ELR (cell line): ENCODE results near the gene HNF1A.

Source experiments
- DNase-seq: peaks from one replicate; pipeline ENCODE4 v3.0.0-alpha.2; 2015; ENCODE audit warnings: low read depth

HNF1A gene

DNA sequence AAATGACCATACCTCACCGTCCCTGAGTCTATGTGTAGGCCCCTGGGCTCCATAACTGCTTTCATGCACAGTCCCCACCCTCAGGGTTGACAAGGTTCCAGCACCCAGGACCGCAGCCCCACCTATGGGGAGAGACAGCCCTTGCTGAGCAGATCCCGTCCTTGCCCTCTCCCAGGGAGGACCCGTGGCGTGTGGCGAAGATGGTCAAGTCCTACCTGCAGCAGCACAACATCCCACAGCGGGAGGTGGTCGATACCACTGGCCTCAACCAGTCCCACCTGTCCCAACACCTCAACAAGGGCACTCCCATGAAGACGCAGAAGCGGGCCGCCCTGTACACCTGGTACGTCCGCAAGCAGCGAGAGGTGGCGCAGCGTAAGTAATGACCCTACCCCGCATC, 10.3 kb downstream of the HNF1A start:
- DNase-seq, result no peak

DNA sequence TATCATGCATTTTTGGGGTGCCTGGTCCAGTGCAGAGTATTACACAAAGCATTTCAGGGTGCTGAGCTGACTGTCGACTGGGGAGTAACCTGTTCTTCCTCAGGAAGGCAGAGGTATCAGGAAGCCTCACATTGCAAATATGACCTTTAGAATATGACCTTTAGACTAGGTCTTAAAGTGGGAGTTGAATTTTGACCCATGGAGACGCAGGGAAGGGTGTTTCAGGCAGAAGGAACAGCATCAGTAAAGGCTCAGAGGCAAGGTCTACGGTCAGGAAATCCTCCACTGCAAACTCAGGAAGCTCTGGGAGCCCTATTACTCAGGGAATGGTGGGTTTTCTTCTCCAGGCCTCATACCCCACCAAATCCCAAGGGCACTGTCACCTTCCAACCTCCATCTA, 11.3 kb downstream of the HNF1A start:
- DNase-seq, result no peak

GRCh38 chr12:120990487-120991055, 12.2 kb downstream of the HNF1A start:
- DNase-seq, result no peak

DNA sequence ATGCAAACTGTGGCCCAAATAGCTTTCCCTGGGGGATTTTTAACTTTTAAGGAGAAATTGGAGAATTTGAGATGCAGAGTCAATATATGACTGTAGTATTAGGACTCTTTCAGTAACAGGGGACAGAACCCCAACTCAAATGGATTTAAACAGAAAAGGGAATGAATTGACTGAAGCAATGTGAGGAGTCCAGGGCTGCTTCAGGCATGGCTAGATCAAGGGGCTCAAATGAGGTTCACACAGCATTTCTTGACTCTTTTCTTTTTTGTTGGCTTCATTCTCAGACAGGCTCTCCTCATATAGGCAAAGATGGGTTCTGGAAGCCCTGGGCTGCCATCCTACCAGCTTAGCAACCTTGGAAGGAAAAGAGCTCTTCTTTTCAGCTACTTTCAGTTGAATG, 13.6 kb downstream of the HNF1A start:
- DNase-seq, result no peak

- no peak for DNase-seq
Observed at GRCh38 chr12:120992989-120993388, 14.6 kb downstream of the HNF1A start.

DNA sequence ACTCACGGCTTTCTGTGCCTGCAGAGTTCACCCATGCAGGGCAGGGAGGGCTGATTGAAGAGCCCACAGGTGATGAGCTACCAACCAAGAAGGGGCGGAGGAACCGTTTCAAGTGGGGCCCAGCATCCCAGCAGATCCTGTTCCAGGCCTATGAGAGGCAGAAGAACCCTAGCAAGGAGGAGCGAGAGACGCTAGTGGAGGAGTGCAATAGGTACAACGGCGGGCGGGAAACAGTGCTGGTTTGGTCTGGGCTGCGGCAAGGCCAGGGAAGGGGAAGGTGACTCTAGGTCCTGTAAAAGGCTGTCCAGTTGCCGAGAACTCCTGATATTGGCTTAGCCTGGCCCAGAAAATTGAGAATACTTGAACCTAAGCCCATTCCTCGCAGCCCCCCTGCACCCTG, 15.2 kb downstream of the HNF1A start:
- no peak for DNase-seq

DNA sequence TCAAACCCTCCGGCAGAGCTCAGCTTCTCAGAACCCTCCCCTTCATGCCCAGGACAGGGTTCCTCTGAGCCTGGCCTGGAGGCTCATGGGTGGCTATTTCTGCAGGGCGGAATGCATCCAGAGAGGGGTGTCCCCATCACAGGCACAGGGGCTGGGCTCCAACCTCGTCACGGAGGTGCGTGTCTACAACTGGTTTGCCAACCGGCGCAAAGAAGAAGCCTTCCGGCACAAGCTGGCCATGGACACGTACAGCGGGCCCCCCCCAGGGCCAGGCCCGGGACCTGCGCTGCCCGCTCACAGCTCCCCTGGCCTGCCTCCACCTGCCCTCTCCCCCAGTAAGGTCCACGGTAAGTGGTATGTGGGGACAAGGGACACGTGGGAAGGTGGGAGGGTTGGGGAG, 15.7 kb downstream of the HNF1A start:
- no peak for DNase-seq

DNA sequence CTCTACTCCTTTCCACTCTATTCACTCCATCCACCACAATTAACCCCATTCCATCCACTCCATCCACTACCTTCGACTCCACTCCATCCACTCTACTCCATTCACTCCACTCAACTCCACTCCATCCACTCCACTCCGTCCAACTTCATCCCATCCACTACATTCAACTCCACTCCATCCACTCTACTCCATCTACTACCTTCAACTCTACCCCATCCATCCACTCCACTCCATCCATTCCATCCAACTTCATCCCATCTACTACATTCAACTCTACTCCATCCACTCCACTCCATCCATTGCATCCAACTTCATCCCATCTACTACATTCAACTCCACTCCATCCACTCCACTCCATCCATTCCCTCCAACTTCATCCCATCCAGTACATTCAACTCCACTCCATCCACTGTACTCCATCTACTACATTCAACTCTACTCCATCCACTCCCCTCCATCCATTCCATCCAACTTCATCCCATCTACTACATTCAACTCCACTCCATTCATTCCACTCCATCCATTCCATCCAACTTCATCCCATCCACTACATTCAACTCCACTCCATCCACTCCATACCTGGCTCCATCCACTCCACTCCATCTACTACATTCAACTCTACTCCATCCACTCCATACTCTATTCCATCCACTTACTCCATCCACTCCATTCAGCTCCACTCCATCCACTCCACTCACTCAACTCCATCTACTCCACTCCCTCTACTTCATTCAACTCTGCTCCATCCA, 16.4 kb downstream of the HNF1A start:
- DNase-seq, result no peak

DNA sequence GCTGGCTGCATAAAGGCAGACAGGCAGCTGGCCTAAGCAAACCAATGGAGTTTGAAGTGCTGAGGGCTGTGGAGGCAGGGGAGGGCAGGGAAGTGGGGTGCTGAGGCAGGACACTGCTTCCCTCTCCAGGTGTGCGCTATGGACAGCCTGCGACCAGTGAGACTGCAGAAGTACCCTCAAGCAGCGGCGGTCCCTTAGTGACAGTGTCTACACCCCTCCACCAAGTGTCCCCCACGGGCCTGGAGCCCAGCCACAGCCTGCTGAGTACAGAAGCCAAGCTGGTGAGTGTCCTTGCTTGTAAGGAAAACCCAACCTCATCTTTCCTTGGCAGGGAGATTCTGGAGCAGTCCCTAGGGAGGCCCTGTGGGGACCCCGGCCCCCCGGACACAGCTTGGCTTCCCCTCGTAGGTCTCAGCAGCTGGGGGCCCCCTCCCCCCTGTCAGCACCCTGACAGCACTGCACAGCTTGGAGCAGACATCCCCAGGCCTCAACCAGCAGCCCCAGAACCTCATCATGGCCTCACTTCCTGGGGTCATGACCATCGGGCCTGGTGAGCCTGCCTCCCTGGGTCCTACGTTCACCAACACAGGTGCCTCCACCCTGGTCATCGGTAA, 17.9 kb downstream of the HNF1A start:
- no peak for DNase-seq

DNA sequence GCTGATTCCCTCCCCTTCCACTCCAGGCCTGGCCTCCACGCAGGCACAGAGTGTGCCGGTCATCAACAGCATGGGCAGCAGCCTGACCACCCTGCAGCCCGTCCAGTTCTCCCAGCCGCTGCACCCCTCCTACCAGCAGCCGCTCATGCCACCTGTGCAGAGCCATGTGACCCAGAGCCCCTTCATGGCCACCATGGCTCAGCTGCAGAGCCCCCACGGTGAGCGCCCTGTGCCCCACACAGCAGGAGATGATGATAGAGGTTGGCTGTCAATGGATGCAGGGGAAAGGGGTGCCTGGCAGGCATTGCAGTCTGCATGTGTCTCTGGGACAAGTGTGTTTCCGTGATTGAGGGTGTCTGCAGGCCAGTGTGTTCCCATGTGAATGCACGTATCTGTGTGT, 19.1 kb downstream of the HNF1A start:
- DNase-seq, result no peak

- DNase-seq, result no peak
Observed at GRCh38 chr12:120998435-120998834, 20.1 kb downstream of the HNF1A start.

GRCh38 chr12:120999191-121000120, 21.1 kb downstream of the HNF1A start:
- DNase-seq, result no peak

- DNase-seq, result no peak
Observed at GRCh38 chr12:121000530-121000929, 22.2 kb downstream of the HNF1A start.

- no peak for DNase-seq
Observed at GRCh38 chr12:121001060-121001459, 22.7 kb downstream of the HNF1A start.

- no peak for DNase-seq
Observed at GRCh38 chr12:121001841-121002483, 23.6 kb downstream of the HNF1A start.

- no peak for DNase-seq
Observed at GRCh38 chr12:121003650-121004049, 25.3 kb downstream of the HNF1A start.

DNA sequence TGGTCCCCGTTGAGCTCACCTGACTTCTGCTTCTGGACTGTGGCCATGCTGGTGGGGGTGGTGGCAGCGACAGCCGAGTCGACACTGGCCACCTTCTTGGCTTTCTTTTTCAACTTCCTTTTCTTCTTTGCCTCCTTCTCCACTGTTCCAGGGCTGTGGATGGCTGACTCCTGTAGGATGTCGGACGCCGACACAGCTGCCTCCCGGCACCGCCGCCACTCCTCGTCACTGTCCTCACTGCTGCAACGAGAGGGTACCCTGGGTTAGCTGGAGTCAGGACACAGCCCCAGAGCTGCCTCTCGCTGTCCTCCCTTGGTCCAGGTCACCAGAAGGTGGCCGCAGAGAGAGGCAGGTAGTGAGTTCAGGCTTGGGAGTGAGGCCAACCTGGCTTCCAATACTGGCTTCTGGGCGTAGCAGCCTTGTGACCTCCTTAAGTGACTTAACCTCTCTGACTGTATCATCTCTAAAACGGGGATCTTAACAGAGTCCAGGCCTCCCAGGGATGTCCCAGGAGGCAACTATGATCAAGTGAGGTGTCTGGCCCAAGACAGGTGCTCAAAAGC, 26.0 kb downstream of the HNF1A start:
- no peak for DNase-seq

GRCh38 chr12:121005346-121005815, 27.0 kb downstream of the HNF1A start:
- peak; percentile 67 for DNase-seq

GRCh38 chr12:121008347-121009098, 30.2 kb downstream of the HNF1A start:
- no peak for DNase-seq

GRCh38 chr12:121009741-121010140, 31.4 kb downstream of the HNF1A start:
- DNase-seq, result peak; percentile 60

GRCh38 chr12:121010860-121011259, 32.5 kb downstream of the HNF1A start:
- no peak for DNase-seq
